ENCODE data around the gene PLXNC1.

The PLXNC1 gene
- total RNA-seq, result 35.7 to 59.0 (median 41.2) reads per million in 4 donors

- DNase-seq, result peak; percentile 38 to 78 (median 60)
Measured at GRCh38 chr12:94147991-94148738, at the start of gene PLXNC1. Gene PLXNC1, plus strand, starts transcription at chr12:94148577. Its CDS starts 395 bp downstream, at chr12:94148972.

GRCh38 chr12:94099191-94099590 is 49.2 kb upstream of the PLXNC1 start:
- DNase-seq, result no peak

- no peak for DNase-seq
Measured at GRCh38 chr12:94099632-94100031, 48.7 kb upstream of the PLXNC1 start.

GRCh38 chr12:94100211-94100627 is 48.2 kb upstream of the PLXNC1 start:
- peak in 1 of 5 donors; percentile 54 for DNase-seq

DNA sequence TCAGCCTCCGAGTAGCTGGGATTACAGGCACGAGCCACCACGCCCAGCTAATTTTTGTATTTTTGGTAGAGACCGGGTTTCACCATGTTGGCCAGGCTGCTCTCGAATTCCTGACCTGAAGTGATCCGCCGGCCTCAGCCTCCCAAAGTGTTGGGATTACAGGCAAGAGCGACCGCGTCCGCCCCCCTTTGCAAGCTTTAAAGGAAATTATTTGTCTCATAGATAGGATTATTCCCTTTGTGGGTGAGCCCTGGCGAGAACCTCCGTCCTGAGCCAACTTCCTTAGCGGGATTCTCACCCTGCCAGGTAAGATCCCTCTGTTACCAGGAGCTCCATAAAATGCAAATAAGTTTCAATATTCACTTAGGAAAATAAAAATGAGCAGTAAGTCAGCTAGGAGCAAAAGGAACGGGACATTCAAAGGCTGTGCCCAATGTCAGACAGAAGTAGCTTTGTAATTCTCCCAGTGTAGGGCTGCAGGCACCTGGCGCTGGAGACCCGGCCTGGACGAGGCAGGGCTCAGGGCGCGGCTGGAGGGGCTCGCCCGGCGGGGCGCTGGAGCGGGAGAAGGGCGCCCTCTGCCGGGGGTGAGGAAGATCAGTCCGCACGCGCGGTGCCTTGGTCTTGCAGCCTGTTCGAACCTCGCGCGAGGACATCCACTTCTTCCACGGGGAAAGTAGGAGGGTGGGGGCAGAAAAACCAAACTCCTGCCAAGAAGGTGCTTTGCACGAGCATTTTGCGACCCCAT is 47.2 kb upstream of the PLXNC1 start:
- DNase-seq, result peak; percentile 62 to 81 (median 69)

- DNase-seq, result peak; percentile 50 to 91 (median 77)
Measured at GRCh38 chr12:94101738-94102660, 46.4 kb upstream of the PLXNC1 start.

GRCh38 chr12:94103986-94104385 is 44.4 kb upstream of the PLXNC1 start:
- no peak for DNase-seq

DNA sequence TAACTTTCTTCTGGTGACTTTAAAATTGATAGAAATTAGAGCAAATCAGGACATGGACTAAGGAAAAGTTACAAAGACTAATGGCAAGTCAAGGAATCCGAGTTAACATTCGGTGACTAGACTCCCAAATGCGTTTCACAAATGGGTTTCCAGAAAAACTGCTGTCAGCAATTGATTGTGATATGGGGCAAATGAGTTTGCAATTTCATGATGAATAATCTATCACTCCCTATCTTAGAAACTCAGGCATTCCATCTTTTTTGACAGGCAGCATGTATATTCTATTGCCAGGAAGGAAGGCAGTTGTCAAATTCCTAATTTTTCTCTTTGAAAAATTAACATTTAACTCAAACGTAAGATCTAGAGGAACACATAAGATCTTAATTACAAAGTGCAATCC is 40.5 kb upstream of the PLXNC1 start:
- DNase-seq, result no peak

DNA sequence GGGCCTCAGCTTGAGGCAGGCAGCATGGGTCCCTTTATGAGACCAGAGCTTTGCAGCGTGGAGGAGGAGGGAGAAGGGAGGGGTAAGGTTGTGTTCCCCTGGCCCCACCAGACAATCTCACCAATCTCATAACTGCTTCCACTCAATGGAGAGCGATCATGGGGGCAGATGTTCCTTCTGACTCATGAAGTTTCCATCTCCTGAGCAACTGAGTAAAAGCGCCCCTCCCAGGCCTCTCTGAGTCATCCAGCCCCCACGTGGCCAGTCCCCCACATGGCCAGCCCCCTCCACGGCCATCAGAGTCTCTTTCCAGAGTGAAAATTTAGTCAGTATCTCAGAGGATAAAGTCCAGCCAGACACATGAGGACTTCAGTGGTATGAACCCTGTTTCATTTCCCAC is 39.2 kb upstream of the PLXNC1 start:
- peak in 1 of 5 donors; percentile 29 for DNase-seq

DNA sequence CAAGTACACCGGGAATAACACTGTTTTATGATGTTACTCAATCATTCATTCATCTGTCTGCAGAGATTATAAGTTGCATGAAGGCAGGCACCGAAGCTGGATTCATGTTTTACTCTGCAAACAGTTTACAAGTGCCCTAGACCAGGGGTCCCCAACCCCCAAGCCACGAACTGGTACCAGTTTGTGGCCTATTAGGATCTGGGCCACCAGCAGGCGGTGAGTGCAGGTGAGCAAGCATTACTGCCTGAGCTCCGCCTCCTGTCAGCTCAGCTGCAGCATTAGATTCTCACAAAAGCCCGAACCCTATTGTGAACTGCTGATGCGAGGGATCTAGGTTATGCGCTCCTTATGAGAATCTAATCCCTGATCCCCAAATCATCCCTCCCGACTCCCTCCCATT is 38.1 kb upstream of the PLXNC1 start:
- no peak for DNase-seq

- no peak for DNase-seq
Measured at GRCh38 chr12:94111302-94111701, 37.1 kb upstream of the PLXNC1 start.

DNA sequence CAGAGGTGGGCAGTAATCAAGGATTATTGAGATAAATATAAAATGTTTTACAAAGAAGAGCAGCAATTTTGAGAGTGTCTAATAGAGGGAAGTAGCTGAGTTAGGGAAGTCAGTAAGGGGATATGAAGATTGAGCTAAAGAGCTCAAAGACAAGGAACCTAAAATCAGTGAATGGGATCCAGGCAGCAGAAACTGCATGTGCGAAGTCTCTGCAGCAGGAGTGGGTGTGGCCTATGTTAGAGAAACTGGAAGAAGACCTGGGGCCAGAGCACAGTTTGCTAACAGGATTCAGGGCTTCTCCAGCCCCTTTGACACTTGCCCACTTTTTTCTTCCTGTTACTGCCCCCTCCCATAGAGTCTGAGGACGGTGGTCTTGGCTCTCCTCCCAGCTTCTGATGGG is 36.3 kb upstream of the PLXNC1 start:
- no peak for DNase-seq

- no peak for DNase-seq
Measured at GRCh38 chr12:94114166-94114565, 34.2 kb upstream of the PLXNC1 start.

DNA sequence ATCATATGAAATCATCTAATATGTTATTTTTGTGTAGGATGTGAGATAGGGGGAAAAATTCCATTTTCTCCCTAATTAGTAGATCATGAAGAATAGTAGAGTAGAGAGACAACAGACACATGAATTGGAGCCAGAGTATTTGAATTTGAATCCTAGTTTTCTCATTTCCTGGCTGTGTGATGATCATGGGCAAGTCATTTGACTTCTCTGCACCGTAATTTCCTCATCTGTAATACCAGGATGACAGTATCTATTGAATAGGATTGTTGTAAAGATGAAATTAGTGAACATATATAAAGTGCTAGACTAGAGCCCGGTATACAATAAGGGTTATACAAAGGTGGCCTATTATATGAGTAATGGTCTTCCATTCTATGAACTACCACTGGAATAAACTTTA is 32.2 kb upstream of the PLXNC1 start:
- no peak for DNase-seq

DNA sequence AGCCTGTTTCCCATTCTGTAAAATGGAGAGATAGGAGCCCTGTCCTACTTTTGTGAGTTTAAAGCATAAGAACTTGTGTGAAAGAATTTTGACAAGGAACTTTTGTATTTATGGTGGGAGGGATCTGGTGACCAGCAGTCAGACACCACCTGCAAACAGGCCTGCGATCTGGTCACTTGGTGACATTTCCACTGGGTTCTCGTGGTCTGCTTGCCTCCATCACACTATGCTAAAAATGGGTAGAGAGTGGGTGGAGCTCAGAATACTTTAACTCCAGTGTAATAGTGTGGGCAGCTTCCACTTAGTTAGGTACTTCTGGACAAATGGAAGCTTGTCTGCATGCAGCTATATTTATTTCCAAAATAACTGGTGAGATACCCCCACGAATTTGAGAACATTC is 26.5 kb upstream of the PLXNC1 start:
- DNase-seq, result no peak

GRCh38 chr12:94122591-94122990 is 25.8 kb upstream of the PLXNC1 start:
- no peak for DNase-seq

DNA sequence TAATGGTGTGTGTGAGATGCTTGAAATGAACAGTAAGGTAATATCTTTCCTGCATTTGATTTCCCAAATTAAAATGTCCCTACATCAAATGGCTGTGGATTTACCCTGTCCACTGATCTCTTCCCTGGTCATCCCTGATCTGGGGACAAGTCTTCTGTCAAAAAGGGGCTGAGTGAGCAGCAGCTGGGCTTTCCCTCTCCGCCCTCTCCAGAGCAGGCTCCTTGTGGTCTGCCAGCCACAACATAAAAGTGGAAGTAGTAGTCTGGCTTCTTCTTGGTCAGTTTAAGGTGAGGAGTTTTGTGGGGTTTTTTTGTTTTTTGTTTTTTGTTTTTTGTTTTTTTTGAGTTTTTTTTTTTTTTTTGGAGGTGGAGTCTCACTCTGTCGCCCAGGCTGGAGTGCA is 25.2 kb upstream of the PLXNC1 start:
- DNase-seq, result no peak

GRCh38 chr12:94126067-94126466 is 22.3 kb upstream of the PLXNC1 start:
- DNase-seq, result no peak

- no peak for DNase-seq
Measured at GRCh38 chr12:94127239-94128131, 20.9 kb upstream of the PLXNC1 start.

DNA sequence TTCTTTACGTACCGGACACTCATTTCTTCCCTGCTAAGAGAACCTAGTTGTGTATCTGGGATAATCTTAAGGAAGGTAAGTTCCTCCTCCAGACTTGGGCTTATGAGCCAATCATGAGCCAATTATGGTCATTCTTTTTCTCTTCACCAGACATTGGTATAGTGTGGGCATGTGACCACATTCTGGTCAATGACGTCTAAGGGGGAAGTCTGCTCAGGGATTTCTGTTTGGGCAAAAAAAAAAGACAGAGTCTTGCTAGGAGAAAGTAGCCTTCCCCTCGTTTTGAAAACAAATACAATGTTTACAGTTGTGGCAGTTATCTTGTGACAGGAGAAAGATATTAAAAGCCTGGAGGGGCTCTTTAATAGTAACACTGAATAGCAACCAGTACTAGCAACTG is 20.1 kb upstream of the PLXNC1 start:
- DNase-seq, result no peak

DNA sequence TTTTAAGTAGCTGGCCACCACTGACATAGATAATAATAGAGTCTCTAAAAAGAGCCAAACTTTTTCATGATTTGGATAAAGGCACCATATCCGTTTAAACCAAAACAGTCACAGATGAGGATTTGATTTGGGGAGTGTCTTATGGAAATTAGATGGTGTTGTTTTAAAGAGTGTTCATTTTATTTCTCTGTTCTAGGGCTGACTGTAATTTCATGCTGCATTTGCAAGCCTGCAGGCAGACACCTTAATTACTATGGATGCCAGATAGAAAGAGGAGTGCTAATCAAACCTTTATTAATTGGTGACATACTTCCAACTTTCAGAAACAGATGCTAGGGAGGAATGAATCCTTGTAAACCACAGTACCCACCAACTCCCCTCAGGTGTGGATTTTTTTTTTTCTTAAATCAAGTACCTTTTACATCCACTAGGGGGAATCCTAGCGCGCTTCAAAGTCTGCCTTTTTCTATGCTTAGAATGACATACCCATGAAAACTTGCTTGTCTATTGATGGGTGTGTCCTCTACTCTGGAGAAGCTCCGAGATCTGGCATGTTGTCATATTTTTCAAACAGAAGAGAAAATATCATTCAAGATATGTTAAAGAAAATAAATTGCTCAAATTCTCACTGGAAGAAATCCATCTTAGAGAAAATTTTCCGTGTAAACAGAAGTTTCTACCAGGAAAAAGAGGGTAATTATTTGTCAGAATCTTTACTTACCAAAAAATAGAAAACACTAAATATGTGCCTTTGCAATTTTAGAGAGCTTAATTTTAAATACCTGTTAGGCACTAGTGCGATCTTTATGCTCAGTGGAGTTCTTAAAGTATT is 14.2 kb upstream of the PLXNC1 start:
- DNase-seq, result peak in 2 of 5 donors; percentile 35 to 67

All from T-helper 1 cell (primary cell).